ENCODE data around the gene VPS33A. TPM values are rescaled to one million over a fixed set of nuclear protein-coding genes. Genes with fewer than 3 reads are reported as not detected.

The VPS33A gene
- total RNA-seq, 1 experiment from 2014 or later = 16.5 TPM

- intact Hi-C loops (cut with micrococcal nuclease) = no loop called here
- Mint-ChIP-seq H3K4me3 (ENCODE audit: unreplicated experiment) (no peak overlapping the region), H3K9me3 (ENCODE audit: unreplicated experiment) (no peaks in the 10 kb centered on the region), H3K36me3 (ENCODE audit: insufficient read depth, unreplicated experiment) (peaks cover 71% of the 10 kb centered on the region), H3K27ac (ENCODE audit: low read depth, unreplicated experiment) (no peak overlapping the region), H3K4me1 (ENCODE audit: insufficient read depth, unreplicated experiment) (no peaks in the 10 kb centered on the region), H3K27me3 (ENCODE audit: insufficient read depth, unreplicated experiment) (no peaks in the 10 kb centered on the region)
- TF ChIP-seq CTCF (IDR thresholded peaks at IDR 0.05; ENCODE audit: unreplicated experiment) = no peak
- ChIA-PET CTCF (interaction anchor here (0.6 to 1.5 kb wide), 3 partner anchors 30 to 905 kb away, joined by 3 to 5 read pairs (median 5); no protein-coding TSS in a partner anchor), POLR2A (no interaction called here)
- DNase-seq (ENCODE audit: unreplicated experiment) = peak; percentile 1
- no TSS peak for BruUV-seq (replicated peaks)
Observed at GRCh38 chr12:122306407-122306806, 40.1 kb upstream of the VPS33A start.

DNA sequence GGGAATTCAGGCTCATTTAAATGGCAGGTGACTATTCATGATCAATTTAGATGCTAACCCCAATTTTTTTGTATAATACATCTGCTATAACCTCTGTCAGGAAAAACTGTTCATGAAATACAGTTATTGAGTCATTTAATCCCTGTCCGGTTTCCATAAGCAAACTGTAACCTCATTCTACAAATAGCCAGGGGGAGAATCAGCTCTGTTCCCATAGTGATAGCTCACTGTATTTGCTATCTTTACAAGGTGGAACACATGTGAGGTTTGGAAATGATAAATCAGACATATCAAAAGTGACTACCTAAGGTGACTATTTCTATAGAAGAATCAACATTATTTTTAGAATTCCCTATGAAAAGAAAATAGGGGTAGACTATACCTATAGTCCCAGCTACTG is 38.6 kb upstream of the VPS33A start:
- no peaks in the 10 kb centered on the region for H3K9me3 Mint-ChIP-seq (ENCODE audit: unreplicated experiment)
- H3K4me3 Mint-ChIP-seq (ENCODE audit: unreplicated experiment) = no peak overlapping the region
- no peak overlapping the region for H3K27ac Mint-ChIP-seq (ENCODE audit: low read depth, unreplicated experiment)
- no TSS peak for BruUV-seq (replicated peaks)
- no peaks in the 10 kb centered on the region for H3K27me3 Mint-ChIP-seq (ENCODE audit: insufficient read depth, unreplicated experiment)
- no peak for TF ChIP-seq CTCF (IDR thresholded peaks at IDR 0.05; ENCODE audit: unreplicated experiment)
- no peak for DNase-seq (ENCODE audit: unreplicated experiment)
- H3K36me3 Mint-ChIP-seq (ENCODE audit: insufficient read depth, unreplicated experiment) = peaks cover 76% of the 10 kb centered on the region
- no peaks in the 10 kb centered on the region for H3K4me1 Mint-ChIP-seq (ENCODE audit: insufficient read depth, unreplicated experiment)
- POLR2A ChIA-PET = interaction anchor here (0.6 kb wide), 1 partner anchor 8 kb away, joined by 3 read pairs; no protein-coding TSS in a partner anchor
- CTCF ChIA-PET = interaction anchor here (0.5 to 1.2 kb wide), 5 partner anchors 8 to 337 kb away, joined by 3 to 4 read pairs (median 3); no protein-coding TSS in a partner anchor
- intact Hi-C loops (cut with micrococcal nuclease) = no loop called here

- POLR2A ChIA-PET = interaction anchor here (1.1 kb wide), 1 partner anchor 21 kb away, joined by 3 read pairs; no protein-coding TSS in a partner anchor
- no peaks in the 10 kb centered on the region for H3K27me3 Mint-ChIP-seq (ENCODE audit: insufficient read depth, unreplicated experiment)
- no peak for TF ChIP-seq CTCF (IDR thresholded peaks at IDR 0.05; ENCODE audit: unreplicated experiment)
- H3K4me3 Mint-ChIP-seq (ENCODE audit: unreplicated experiment) = no peak overlapping the region
- no peak for DNase-seq (ENCODE audit: unreplicated experiment)
- CTCF ChIA-PET = no interaction called here
- peaks cover 81% of the 10 kb centered on the region for H3K36me3 Mint-ChIP-seq (ENCODE audit: insufficient read depth, unreplicated experiment)
- BruUV-seq (replicated peaks) = no TSS peak
- intact Hi-C loops (cut with micrococcal nuclease) = no loop called here
- no peaks in the 10 kb centered on the region for H3K4me1 Mint-ChIP-seq (ENCODE audit: insufficient read depth, unreplicated experiment)
- no peaks in the 10 kb centered on the region for H3K9me3 Mint-ChIP-seq (ENCODE audit: unreplicated experiment)
- no peak overlapping the region for H3K27ac Mint-ChIP-seq (ENCODE audit: low read depth, unreplicated experiment)
Observed at GRCh38 chr12:122303068-122303467, 36.8 kb upstream of the VPS33A start.

GRCh38 chr12:122298071-122298748 is 31.9 kb upstream of the VPS33A start:
- POLR2A ChIA-PET = interaction anchor here (0.6 kb wide), 1 partner anchor 141 kb away, joined by 3 read pairs; no protein-coding TSS in a partner anchor
- CTCF ChIA-PET = interaction anchor here (0.7 kb wide), 1 partner anchor 14 kb away, joined by 3 read pairs; no protein-coding TSS in a partner anchor
- Mint-ChIP-seq H3K27ac (ENCODE audit: low read depth, unreplicated experiment) (no peak overlapping the region), H3K36me3 (ENCODE audit: insufficient read depth, unreplicated experiment) (peaks cover 90% of the 10 kb centered on the region), H3K4me3 (ENCODE audit: unreplicated experiment) (no peak overlapping the region), H3K4me1 (ENCODE audit: insufficient read depth, unreplicated experiment) (no peaks in the 10 kb centered on the region), H3K27me3 (ENCODE audit: insufficient read depth, unreplicated experiment) (no peaks in the 10 kb centered on the region), H3K9me3 (ENCODE audit: unreplicated experiment) (no peaks in the 10 kb centered on the region)
- intact Hi-C loops (cut with micrococcal nuclease) = no loop called here
- no TSS peak for BruUV-seq (replicated peaks)
- TF ChIP-seq CTCF (IDR thresholded peaks at IDR 0.05; ENCODE audit: unreplicated experiment) = no peak
- DNase-seq (ENCODE audit: unreplicated experiment) = no peak

Measured in MCF 10A (cell line).